Endometrial microvascular endothelial cells (primary cell): Measurements from ENCODE around the gene FAF1. TPM values are rescaled to one million over a fixed set of nuclear protein-coding genes. Genes with fewer than 3 reads are reported as not detected.

Experiments
- in situ Hi-C: cut with HindIII; loops from 2 replicates; pipeline ENCODE4 v1.10.0; 2017; ENCODE audit warnings: low sequenced_read_pairs, low pct_unique_long_range_greater_than_20kb; ENCODE audit errors: inconsistent ontology term
- total RNA-seq: library from RNA; depleted of rRNA; stranded (reverse); fragments of >200 nt; gene quantifications from one replicate; pipeline ENCODE4 v1.2.3, GENCODE V29; 2015; ENCODE audit errors: inconsistent ontology term

Gene FAF1
- total RNA-seq, 1 donor from 2014 or later = 72.0 TPM

DNA sequence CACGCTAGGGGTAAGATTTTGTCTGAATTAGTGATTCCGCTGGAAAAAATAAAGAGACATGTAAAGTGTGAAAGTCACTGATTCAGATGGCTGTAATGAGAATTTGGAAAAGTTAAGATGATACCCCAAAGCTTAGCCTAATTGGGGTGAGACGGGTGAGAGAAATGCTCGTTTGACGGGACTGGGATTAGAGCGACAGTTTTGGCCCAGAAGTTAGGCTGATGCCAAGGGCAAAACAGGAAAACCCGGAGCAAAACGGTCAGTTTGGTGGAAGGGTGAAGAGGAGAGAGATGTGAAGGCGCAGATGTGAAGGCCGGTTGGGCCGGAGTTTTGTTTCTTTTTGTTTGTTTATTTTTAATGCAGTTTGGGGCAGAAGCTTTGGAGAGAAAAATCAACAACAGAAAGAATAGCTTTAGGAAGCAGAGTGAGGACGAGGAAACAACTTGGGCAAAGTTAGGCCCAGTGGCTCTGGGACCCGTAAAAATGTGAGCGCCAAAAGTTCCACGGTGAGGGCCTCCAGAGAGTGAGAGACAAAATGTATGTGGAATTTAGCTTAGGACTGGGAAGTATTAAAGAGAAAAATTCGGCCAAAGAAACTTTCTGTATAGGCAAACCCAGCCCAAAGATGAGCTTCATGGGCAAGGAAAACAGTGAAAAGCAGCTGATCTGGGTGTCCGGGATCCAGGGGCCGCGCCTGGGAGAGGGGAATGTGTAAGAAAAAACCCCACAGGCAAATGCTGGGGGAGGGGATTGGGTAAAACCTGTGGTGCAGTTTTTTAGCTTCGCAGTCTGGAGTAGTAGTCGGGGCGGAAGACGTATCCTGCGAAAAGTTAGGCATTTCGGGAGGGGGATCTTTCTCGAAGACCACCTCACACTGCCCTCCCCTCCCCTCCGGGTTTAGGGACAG, 538.0 kb downstream of the FAF1 start:
- in situ Hi-C loops = no loop called here

DNA sequence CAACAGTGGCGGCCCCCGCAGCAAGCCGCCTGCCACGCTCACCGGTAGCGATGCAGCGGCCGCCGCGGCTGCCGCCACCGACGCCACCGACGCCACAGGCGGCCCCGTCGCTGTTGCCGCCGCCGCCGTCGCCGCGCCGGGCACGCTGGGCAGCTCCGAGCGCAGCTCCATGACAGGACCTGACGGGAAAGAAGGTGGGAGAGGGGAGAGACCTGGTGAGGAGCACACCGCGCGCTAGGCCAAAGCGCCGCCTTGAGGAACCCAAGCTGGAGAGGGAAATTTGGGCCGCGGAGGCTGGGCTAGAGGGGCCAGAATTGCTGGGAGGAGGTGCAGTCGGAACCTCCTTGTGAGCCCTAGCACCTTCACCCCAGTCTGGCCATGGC, 538.7 kb downstream of the FAF1 start:
- in situ Hi-C loops = no loop called here

DNA sequence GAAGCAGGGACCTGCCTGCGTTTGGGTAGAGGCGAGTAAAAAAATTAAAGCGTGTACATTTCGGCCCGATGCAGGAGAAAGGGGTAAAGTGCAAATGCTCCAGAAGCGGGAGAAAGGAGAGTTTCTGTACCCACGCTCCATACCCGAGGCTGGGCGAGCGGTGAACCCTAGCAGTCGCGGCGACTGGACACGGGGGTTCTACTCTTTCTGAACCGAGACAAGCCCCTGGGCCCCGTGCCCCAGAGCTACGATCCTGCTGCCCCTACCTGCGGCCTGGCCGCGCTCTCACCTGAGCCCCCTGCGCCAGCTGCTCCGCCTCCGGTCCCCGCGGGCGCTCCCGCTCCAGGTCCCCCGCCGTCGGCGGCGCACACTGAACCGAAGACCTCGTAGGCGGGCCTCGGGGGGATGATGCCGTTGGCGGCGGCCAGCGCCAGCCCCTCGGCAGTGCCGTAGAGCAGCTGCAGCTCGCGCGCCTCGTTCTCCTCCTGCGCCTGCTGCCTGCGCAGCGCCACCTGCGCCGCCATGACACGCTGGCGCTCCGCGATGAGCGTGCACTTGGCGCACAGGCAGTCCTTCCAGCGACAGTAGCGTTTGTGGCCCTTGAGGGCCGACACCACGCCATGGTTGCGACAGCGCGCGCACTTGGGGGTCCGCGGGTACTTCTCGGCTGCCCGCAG, 539.2 kb downstream of the FAF1 start:
- in situ Hi-C loops = no loop called here

DNA sequence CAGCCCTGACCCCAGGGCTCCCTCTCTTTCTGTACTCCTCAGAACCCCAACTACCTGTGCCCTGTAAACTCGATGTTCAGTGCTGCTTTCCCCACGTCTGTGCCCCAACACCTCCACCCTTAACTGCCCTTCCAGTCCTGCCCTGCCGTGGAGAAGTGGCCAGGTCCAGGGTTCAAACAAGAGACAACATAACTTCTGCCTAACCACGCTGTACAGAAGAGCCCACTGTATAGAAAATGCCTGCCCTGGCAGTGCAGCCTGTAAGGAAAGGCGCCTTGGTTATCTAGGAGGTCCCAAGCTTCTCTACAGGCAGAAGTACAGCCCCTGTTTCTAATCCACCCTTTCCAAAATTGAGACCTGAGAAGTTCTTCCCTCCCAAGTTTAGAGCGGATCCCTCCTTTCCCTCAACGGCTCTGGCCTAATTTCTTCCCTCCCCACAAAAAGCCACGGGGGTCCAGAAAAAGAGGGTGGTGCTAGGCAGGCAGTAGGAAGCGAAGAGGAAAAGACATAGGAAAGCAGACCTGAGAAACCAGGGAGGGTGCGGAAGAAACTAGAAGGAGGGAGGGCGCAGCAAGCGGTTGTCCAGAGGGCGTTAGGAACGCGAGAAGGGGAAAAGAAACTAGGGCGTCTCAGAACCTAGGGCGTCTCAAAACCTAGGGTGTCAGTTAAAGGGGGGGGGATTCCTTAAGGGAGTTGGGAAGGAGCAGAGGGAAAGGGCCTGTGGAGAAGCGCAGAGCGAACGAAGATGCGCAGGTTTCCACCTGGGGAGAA, 540.0 kb downstream of the FAF1 start:
- in situ Hi-C loops = no loop called here

DNA sequence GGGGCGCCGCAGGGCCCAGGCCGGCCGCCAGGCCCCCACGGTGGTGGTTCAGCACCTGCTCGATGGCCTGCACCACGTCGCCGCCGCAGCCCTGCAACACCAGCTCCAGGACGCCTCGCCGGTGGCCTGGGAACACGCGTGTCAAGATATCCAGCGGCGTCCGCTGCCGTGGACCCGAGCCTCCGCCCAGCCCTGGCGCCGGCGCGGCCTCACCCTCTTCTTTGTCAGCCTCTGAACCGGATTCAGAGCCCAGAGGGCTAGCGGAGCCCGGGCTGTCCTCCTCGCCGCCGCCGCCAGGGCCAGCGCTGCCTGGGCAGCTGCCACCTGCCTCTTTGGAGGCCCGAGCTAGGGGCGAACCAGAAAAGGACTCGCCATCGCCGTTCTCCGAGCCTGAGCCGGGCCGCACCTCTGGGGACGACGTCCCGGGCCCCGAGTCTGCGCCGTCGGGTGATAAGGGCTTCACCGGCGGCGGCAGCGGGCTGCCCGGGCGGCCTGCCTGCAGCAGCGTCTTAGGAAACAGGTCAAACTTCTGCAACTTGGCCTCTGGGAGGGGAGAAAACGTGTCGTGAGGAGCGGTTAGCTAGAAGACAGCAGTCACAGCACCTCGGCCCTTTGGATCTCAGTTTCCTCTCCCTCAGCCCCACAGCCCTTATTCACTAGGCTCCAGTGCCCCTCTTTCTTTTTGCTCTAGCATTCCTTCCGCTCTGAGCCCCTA, 540.7 kb downstream of the FAF1 start:
- in situ Hi-C loops = no loop called here

DNA sequence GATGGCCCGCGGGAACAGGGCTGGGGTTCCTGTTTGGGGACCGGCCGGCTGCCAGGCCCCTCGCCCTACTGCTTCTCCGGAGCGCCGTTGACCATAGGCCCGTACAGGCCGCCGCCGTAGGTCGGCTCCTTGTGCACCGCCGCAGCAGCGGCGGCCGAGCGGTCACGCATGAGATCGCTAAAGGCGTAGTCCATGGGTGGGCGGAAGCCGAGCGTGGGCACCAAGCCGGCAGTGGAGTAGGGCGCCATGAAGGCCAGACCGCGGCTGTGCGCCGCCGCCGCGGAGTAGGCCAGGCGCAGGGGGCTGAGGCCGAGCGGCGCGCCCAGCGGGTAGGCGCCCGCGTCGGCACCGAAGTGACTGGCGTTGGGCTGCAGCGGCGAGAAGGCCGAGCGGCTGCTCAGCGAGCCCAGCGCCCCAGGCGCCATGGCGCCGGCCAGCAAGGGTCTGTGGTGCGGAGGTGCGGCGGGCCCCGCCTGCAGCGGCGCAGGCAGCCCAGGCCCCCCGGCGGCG, 541.4 kb downstream of the FAF1 start:
- in situ Hi-C loops = no loop called here

DNA sequence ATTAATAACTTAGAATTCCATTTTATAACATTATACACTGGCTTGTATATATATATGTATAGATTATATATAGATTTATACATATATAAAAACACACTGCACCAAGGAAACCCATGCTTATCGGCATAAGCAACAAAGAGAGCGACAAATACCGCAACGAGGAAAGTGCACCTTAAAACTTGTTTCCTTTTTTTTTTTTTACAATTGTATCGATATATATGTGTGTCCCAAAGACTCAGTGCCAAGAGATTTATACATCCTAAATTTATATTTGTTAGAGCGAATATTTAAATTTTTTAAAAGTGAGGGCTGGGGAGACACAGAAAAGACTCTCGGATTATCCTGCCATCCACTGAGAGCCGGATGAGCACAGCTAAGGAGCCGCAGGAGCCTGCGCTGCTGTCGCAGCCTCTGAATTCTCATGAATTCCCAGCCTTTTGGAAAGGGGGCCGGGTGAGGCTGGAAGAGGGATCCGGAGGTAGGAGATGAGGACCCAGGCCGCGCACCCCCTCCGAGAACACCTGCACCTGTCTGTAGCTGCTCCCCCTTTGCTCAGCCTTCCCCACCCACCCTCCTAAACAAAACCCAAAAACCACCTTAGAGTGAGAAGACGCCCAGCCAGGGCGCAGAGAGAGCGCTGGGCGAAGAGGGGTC, 542.0 kb downstream of the FAF1 start:
- in situ Hi-C loops = no loop called here

DNA sequence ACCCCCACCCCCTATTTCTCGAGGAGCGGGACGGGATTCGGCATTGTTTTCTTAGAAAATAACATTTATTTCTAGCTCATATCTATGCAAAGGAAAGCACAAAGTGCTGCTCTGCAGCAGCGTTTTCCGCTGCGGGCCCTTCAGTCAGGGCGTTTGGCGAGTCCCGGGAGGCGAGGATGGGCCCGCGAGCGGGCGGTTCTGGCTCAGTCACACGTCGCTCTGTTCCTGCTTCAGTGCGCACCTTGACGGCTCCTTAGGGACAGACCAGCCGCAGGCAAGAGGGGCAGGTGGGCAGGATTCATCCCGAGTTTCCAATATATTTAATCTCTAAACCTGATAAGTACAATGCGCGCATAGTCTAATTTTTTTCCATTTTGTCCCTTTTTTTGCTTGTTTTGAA, 542.6 kb downstream of the FAF1 start:
- in situ Hi-C loops = no loop called here

DNA sequence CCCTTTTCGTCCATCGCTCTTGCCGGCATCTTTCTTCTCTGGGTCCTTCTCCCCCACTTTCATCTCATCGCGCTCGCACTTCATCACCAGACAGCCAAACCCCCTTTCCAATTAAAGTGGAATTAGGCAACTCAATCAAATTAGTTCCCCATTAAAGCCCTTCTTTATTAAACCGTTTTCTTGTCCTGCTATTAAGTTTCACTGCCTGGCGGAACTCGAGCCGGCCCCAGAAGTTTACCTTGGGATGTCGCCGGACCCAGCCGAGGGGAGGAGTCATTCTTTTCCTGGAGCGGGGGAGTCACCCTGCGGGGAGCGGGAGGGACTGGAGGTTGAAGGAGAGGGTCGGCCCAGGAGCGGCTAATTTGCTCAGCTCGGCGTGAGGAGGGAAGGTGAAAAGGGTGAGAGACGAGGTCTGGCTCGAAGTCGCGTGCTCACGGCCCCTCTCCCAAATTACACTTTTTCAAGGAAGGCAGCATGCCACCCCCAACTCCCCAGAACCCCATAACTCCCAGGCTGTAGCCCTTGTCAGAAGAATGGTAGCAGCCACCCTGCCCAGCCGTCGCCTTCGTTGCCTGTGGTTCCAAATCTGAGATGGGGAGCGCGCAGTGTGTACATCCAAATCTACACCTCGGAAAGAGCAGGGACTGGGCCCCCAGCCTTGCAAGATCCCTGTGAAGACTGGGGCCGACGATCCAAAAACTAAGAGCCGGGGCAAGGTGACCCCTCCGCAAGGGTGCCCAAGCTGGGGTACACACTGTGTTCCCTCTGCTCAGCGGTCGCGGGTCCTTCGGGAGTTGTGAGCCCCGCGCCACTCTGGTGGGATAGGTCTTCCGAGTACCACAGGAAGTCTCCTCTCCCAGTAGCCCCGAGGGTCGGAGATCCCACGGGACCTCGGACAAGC, 543.3 kb downstream of the FAF1 start:
- in situ Hi-C loops = no loop called here

DNA sequence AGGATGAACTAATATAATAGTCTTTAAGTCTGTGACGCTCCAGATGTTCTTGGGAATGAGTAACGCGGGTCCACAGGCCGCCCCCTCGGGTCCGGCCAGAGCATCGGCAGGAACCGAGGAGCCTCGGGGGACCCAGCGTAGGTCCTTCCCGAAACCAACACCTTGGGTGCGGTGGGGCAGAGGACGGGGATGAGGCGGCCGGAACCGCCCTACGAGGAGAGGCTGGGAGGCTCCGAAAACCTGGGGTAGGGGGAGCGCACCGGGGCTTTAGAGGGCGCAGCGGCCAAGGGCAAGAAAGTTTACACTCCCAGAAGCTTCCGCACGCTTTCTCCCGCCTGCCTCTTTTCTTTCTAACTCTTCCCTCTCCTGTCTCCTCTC, 543.9 kb downstream of the FAF1 start:
- in situ Hi-C loops = no loop called here

DNA sequence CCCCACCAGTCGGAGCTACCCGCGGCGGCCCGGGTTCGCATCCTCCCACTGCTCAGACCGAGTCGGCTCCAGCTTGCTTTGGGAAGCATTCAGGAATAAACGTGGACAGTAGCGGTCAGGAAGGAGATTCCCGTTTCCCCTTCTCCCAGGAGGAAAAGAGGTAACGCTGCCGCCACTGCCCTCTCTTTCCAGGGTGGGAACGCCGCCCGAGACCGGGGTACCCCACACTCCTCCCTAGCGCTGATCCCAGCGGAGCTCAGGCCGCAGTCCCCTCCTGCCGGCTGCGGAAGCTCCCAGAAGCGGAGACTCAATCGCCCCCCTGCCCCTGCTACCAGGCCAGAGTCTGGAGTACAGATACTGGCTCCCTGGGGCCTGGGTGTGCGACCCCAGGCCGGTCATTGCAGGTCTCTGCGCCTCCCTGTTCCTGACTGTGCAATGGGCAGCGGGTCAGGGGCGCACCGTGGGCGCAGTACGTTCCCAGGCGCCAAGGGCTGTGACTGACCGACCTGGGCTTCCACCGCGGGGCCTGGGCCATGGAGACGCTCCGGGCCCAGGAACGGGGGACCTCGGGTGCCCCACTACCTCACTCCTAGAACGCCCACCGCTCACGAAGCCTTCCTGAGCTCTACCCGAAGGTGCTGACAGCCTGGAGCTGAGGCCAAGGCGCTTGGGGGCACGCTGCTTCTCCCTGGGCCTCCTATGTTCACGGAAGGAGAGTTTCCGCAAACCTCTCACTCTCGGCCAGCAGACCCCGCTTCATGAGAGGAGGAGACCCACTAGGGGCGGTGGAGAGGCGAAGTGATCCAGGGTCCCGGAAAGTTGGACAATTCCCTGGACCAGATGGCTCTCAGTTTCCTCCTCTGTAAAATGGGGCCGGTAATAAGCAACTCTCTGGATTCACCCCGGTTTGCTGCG, 544.6 kb downstream of the FAF1 start:
- in situ Hi-C loops = no loop called here

DNA sequence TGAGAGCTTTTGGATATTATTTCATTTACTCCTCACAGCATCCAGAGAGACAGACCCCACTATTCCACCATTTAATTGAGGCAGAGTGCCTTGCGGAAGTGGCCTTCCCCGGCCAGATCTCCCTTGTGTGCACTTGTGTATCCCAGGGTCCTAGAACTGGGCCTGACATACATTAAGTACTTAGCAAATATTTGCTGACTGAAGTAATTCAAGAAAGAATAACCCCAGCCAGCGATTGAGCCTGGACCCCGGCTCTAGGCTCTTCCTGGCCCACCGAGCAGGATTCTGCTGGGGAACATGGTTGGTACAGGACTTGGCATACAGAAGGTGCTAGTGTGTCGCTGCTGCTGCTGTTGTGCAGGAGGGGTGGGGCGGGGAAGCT, 545.2 kb downstream of the FAF1 start:
- in situ Hi-C loops = no loop called here

DNA sequence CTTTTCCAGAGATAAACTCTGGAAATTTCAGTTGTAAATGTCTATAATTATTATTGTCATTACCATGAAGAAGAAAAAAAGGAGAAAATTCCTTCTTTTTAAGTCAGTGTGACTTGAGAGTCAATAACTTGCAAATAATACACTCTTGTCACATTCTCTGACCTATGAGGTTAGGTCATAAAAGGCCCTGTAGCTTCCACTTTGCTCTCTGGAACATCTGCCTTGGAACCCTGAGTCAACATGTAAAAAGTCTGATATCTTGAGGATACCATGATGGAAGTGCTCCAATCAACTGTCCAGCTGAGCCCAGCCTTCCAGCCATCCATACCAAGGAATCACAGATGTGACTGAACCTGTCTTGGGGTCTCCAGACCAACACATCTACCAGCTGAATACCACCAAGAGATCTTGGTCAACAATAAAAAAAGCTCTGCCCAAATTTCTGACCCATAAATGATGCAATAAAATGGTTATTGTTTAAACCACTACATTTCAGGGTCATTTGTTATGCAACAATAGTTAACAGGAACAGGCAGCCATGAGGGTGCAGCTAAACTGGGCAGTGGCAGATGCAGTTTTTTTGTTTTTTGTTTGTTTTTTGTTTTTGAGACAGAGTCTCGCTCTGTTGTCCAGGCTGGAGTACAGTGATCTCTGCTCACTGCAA, 547.1 kb downstream of the FAF1 start:
- in situ Hi-C loops = no loop called here

DNA sequence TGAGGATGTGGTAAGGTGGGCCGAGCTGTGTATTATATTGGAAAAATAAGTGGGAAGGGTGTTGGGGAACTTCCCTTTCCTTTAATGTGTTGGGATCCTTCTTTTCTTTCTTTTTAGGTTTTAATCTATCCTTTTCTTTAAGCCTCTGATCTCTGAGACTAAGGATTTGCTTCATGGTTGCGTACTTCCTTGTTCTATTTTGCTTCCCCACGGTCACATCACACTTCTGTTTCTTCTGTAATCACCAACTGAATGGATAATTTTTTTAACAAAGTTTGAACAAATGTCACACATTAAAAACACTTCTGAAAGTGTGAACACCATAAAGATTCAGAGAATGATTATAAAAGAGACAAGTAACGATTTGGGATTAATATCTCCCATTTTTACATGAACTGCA, 554.3 kb downstream of the FAF1 start:
- in situ Hi-C loops = no loop called here

DNA sequence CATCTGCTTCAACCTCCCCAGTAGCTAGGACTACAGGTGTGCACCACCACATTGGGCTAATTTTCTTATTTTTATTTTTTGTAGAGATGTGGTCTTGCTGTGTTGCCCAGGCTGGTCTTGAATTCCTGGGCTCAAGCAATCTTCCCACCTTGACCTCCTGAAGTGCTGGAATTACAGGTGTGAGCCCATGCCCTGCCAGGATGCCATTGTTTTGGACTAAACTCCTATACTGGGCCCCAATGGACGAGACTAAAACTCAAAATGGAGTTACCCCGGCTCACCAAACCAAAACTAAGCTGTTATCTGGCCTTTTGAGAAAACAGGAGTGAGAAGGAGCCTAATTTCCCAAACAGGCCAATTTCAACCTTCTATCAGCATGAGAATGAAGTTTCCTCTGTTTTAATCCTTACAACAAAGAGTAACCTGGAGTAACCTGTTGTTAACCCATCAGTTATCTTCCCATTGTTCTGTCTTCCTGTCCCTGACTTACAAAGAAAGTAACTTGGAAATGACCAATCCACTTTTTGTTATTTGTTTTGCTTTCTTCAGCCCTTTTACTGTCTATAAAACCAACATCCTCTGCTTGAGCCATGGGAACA, 566.4 kb downstream of the FAF1 start:
- in situ Hi-C loops = no loop called here
